Activated naive CD4-positive, alpha-beta T cell treated with anti-CD3 and anti-CD28 coated beads for 36 hours (primary cell): ENCODE measurements around the gene RESP18. TPM values are rescaled to one million over a fixed set of nuclear protein-coding genes. Genes with fewer than 3 reads are reported as not detected.
A peak's percentile ranks its signal among the peaks of the same experiment; 100 is the strongest.
"Not testable (repeated sequence)": the region's sequence is repeated elsewhere in the genome, so short reads cannot be mapped to it uniquely, and the experiment has no call there.

Experiments used
- CTCF ChIA-PET: fragments of 350-600 bp; sonication (Branson Sonifier 250); formaldehyde crosslinking; loops from one replicate; lab custom pipeline; 2021; ENCODE audit warnings: antibody characterized with exemption; lab: Charles Lee
- DNase-seq: peaks from one replicate; pipeline ENCODE4 v3.0.0-alpha.2; 2020
- H3K27ac Mint-ChIP-seq: one replicate; pipeline ENCODE4 v1.8.0; 2021; ENCODE audit warnings: mild to moderate bottlenecking, mixed read lengths
- H3K27me3 Mint-ChIP-seq: one replicate; pipeline ENCODE4 v1.8.0; 2021; ENCODE audit warnings: low read depth, mixed read lengths
- H3K36me3 Mint-ChIP-seq: one replicate; pipeline ENCODE4 v1.8.0; 2021; ENCODE audit warnings: low read depth, mixed read lengths
- H3K4me1 Mint-ChIP-seq: one replicate; pipeline ENCODE4 v1.8.0; 2021; ENCODE audit warnings: low read depth, mixed read lengths
- H3K4me3 Mint-ChIP-seq: one replicate; pipeline ENCODE4 v1.8.0; 2021; ENCODE audit warnings: mild to moderate bottlenecking, moderate library complexity, mixed read lengths
- H3K9me3 Mint-ChIP-seq: one replicate; pipeline ENCODE4 v1.8.0; 2021; ENCODE audit warnings: mixed read lengths
- intact Hi-C: fragments of 100-400 bp; cut with micrococcal nuclease; formaldehyde crosslinking; loops from one replicate; pipeline ENCODE4 v1.15.1; 2023
- total RNA-seq, 2 experiments: library from RNA; stranded (reverse); gene quantifications; one replicate each; pipeline ENCODE4 v1.2.3, GENCODE V29; 2021

The RESP18 gene
- total RNA-seq, 2 experiments from 2014 or later: not detected

DNA sequence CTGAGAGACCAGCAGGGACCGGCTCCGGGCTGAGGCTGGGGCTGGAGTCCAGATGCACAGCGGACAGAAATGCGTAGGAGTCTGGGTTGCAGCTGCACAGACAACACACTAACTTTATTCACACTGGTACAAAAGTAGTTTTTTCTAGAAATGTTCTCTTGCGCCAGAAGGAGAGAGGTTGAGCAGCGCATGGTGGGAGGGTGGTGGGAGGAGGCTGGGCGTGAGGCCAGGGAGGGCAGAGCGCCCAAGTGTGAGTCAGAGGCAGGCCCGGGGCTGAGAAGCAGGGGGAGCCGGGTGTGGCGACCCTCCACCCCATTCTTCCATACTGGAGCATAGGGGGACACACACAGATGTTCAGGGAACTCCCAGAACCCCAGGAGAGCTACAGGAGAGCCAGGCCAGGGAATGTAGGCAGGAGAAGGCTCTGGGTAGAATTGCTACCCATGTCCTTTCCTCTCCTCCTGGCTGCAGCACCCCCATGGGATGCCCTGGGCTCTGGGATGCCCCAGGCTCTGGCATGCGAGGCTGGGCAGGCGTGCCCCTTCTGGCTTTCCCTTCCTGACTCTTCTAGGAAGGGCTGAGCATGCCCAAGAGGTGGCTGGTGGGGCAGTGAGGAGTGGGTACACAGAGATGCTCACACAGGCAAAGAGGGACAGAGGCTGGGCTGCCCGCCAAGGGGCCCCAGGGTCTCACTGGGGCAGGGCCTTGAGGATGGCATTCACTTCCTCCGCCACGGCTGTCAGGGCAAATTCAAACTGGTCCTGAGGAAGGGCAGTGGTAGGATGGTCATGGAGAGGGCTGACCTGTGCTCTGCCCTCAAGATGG lies 42.8 kb downstream of the RESP18 start:
- CTCF ChIA-PET: interaction anchor here (6.6 to 7.1 kb wide), 2 partner anchors 8 to 119 kb away, joined by 44 to 196 read pairs; partner anchors contain the start of genes DNAJB2 and SLC23A3
- no peak for DNase-seq

DNA sequence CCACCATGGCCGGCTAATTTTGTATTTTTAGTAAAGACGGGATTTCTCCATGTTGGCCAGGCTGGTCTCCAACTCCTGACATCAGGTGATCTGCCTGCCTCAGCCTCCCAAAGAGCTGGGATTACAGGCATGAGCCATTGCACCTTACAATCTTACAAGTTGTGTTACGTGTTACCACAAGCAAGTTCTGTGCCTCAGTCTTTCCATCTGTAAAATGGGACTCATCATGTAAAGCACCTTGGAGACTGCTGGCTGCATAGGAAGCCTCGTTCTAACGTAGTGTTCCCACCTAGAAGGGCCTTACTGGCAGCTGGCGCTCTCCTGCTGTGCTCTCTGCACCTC lies 43.4 kb downstream of the RESP18 start:
- no peak for DNase-seq
- Mint-ChIP-seq H3K4me1 (peaks cover 5% of the 10 kb centered on the region), H3K27ac (no peak overlapping the region), H3K36me3 (peaks cover 4% of the 10 kb centered on the region), H3K9me3 (no peaks in the 10 kb centered on the region), H3K27me3 (no peaks in the 10 kb centered on the region), H3K4me3 (no peak overlapping the region)
- CTCF ChIA-PET: no interaction called here
- intact Hi-C loops: no loop called here

More for the DNA sequence above, 42.8 kb downstream of the RESP18 start:
- Mint-ChIP-seq H3K27me3 (no peaks in the 10 kb centered on the region), H3K4me1 (peaks cover 9% of the 10 kb centered on the region), H3K9me3 (no peaks in the 10 kb centered on the region), H3K36me3 (peaks cover 4% of the 10 kb centered on the region), H3K27ac (no peak overlapping the region), H3K4me3 (no peak overlapping the region)
- intact Hi-C loops: no loop called here

DNA sequence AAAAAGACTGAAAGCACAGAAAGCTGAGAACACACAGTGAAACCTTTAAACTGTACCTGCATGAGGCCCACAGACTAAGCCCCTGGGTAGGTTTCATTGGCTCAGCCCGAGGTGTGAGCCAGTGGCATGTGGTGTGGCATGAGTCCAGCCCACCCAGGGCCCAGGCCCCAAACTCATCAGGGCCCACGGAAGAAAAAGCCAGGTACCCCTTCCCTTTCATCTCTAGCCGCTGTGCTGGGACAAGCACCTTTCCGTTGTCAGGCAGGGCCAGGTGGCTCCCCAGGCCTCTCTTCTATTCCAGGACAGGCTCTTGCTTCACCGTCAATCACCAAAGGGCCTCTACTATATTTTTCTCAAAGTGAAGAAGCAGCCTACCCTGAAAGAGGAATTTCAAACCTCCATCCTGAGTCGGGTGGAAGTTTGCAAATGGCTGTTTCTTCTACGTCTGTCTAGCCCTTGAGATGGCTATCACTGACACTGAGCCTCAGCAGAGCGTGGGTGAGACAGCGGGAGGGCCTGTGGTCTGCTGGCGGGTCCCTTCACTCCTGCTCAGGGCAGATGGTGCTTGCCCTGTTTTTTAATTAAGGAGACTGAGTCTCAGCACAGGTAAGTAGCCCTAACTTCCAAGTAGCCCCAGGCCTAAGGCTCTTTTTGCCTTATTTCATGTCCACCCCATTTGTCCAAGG lies 44.8 kb downstream of the RESP18 start:
- DNase-seq: no peak

DNA sequence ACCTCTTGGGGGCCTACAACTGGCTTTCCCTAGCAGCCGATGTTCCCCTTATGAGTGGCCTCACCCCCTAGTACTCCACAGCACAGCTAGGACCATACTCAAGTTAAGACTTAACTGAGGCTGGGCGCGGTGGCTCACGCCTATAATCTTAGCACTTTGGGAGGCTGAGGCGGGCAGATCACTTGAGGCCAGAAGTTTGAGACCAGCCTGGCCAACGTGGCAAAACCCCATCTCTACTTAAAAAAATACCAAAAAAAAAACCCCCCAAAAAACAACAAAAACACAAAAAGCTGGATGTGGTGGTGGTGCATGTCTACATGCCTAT lies 45.5 kb downstream of the RESP18 start:
- H3K27me3 Mint-ChIP-seq, H3K4me3 Mint-ChIP-seq, DNase-seq, H3K9me3 Mint-ChIP-seq, H3K27ac Mint-ChIP-seq, H3K36me3 Mint-ChIP-seq, intact Hi-C loops, H3K4me1 Mint-ChIP-seq: not testable (repeated sequence)
- CTCF ChIA-PET: interaction anchor here (1.1 kb wide), 1 partner anchor 9 kb away, joined by 3 read pairs; no protein-coding TSS in a partner anchor

More for the DNA sequence above, 44.8 kb downstream of the RESP18 start:
- Mint-ChIP-seq H3K9me3 (no peaks in the 10 kb centered on the region), H3K4me3 (no peak overlapping the region), H3K27ac (no peak overlapping the region), H3K36me3 (peaks cover 8% of the 10 kb centered on the region), H3K27me3 (no peaks in the 10 kb centered on the region), H3K4me1 (peaks cover 2% of the 10 kb centered on the region)
- intact Hi-C loops: no loop called here
- CTCF ChIA-PET: no interaction called here

DNA sequence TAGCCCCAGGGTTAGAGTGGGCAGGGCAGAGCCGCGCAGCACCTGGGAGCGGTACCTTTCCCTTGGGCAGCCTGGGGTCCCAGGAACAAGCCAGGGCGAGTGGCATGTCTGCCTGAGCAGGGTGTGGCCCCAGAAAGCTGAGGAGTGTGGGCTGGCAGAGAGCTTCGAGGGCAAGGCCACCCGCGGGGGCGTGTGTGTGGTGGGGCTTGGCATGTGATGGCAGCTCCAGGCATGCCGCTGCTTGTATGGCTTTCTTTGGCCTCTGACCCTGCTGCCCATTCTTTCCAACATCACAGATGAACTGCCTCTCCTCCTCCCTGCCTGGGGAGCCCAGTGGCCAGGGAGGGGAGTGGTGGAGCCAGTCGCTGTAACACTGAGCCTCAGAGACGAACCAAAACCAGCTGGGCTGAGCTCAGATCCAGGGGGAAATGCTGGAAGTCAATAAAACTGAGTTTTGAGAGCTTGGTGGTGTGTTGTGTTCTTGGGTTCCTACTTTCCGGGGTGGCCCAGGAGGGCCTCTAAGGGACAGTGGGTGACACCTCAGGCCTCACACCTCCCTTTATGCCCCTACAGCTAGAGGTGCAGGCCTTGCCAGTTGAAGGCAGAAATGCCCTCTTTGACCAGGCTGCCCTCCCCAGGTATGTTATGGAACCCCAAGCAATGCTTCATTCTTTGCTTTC lies 46.0 kb downstream of the RESP18 start:
- peaks cover 8% of the 10 kb centered on the region for H3K36me3 Mint-ChIP-seq
- H3K9me3 Mint-ChIP-seq: no peaks in the 10 kb centered on the region
- H3K27me3 Mint-ChIP-seq: no peaks in the 10 kb centered on the region
- no peak for DNase-seq
- H3K27ac Mint-ChIP-seq: peak overlapping the region; percentile 13
- CTCF ChIA-PET: interaction anchor here (1.1 to 10.6 kb wide), 2 partner anchors 7 to 9 kb away, joined by 3 to 196 read pairs; no protein-coding TSS in a partner anchor
- H3K4me3 Mint-ChIP-seq: no peak overlapping the region
- intact Hi-C loops: no loop called here
- H3K4me1 Mint-ChIP-seq: peaks cover 4% of the 10 kb centered on the region

DNA sequence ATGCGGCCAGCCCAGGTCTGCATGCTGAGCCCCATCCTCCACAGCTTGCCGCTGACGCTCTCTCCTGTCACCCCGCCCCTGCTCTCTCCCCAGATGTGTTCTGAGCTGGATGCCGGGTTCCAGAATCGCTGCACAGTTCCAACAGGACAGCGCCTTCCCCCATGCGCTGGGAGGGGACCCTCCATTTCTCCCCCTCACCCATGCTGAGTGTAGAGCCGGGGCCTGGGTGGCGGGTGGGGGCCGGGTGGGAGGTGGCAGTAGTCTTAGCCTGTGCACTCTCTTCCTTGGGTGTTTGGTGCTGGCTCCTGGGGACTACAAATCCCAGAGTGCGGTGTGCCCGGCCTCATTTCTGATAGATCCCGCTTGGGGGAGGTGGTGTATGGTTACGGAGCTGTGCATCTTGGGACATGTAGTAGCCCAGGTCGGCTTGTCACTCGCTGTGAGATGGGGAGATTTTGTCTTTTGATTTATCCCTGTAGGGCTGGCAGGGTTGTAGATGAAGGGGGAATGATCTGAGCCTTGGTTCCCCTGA lies 46.6 kb downstream of the RESP18 start:
- intact Hi-C loops: no loop called here
- CTCF ChIA-PET: interaction anchor here (1.1 to 10.6 kb wide), 3 partner anchors 7 to 9 kb away, joined by 3 to 196 read pairs (median 6); no protein-coding TSS in a partner anchor
- peaks cover 10% of the 10 kb centered on the region for H3K4me1 Mint-ChIP-seq
- H3K27me3 Mint-ChIP-seq: no peaks in the 10 kb centered on the region
- H3K27ac Mint-ChIP-seq: no peak overlapping the region
- H3K4me3 Mint-ChIP-seq: no peak overlapping the region
- no peaks in the 10 kb centered on the region for H3K9me3 Mint-ChIP-seq
- DNase-seq: no peak
- peaks cover 8% of the 10 kb centered on the region for H3K36me3 Mint-ChIP-seq

DNA sequence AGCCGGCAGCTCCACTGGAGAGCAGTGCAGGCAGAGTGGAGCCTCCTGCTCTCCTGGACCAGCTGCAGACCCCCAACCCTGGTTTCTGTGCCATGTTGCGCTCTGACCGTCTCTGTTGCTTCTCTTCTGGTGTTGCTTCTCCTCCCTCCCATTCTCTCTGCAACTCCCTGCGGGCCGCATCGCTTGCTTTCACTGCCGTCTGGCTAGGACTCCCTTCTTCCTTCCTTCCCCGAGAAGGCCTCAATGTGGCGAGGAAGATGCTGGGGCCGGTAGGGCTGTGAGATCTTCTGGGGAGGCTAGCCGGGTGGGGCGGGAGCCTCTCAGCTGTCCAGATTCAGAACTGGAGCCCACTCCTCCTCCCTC lies 47.2 kb downstream of the RESP18 start:
- Mint-ChIP-seq H3K4me3 (no peak overlapping the region), H3K36me3 (peaks cover 8% of the 10 kb centered on the region), H3K27me3 (no peaks in the 10 kb centered on the region), H3K9me3 (no peaks in the 10 kb centered on the region), H3K27ac (no peak overlapping the region), H3K4me1 (peaks cover 15% of the 10 kb centered on the region)
- CTCF ChIA-PET: interaction anchor here (1.5 to 10.6 kb wide), 2 partner anchors 8 kb away, joined by 6 to 196 read pairs; no protein-coding TSS in a partner anchor
- intact Hi-C loops: no loop called here
- DNase-seq: no peak

DNA sequence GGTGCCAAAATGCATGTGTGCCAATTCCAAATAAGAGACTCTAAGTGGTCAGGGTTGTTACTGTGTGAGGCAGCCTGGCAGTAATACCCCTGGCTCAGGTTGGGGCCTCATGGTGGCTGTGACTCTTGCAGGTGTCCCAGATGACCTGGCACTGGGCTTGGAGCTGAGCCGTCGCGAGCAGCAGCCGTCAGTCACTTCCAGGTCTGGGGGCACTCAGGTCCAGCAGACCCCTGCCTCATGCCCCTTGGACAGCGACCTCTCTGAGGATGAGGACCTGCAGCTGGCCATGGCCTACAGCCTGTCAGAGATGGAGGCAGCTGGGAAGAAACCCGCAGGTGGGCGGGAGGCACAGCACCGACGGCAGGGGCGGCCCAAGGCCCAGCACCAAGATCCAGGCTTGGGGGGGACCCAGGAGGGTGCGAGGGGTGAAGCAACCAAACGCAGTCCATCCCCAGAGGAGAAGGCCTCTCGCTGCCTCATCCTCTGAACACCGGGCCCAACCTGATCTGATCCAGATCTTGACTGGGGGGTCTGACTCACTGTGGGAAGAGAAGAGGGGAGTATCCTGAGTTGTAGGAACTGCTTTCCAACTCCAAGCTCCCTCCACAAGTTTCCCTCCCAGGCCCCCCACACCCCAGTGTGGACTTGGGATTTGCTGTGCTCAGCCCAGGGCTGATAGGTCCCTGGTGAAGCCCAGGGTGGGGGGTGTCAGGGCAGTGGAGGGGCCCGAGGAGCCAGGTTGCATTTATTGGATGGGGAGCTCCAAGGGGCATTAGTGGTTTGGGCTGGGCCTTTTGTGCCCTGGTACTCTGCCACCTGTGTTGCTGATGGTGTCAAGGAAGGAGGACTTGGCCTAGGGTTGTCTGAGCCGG lies 47.8 kb downstream of the RESP18 start:
- intact Hi-C loops: no loop called here
- no peak for DNase-seq
- H3K9me3 Mint-ChIP-seq: no peaks in the 10 kb centered on the region
- H3K27me3 Mint-ChIP-seq: no peaks in the 10 kb centered on the region
- peaks cover 21% of the 10 kb centered on the region for H3K4me1 Mint-ChIP-seq
- no peak overlapping the region for H3K4me3 Mint-ChIP-seq
- CTCF ChIA-PET: interaction anchor here (0.5 to 10.6 kb wide), 4 partner anchors 8 to 146 kb away, joined by 3 to 196 read pairs (median 6); no protein-coding TSS in a partner anchor
- no peak overlapping the region for H3K27ac Mint-ChIP-seq
- H3K36me3 Mint-ChIP-seq: peaks cover 8% of the 10 kb centered on the region

DNA sequence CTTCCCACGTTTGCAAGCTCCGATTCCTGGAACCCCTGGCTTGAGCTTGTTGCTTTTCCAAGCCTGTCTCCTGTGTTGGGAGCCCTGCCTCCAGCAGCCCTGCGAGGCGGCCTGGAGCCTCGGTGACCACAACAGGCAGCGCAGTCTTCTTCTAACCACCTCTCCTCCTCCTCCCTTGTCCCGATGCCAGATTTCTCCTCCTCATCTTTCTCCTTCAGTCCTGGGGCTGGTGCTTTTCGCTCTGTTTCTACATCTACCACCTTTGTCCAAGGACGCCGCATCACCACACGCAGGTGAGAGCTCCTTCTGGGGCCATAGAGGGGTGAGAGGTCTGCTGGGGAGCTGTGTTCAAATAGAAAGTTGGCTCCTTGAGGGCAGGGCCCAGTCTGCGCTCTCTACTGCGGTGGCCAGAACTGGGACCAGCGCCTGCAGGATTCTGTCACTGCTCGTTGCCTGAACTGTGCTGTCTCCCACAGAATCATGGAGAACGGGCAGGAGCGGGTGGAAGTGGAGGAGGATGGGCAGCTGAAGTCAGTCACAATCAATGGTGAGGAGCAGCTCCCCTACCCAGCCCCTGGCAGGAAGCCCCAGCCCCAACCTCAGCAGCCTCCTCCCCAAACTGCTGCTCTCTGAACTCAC lies 49.5 kb downstream of the RESP18 start:
- Mint-ChIP-seq H3K36me3 (peaks cover 8% of the 10 kb centered on the region), H3K4me3 (no peak overlapping the region), H3K4me1 (peaks cover 31% of the 10 kb centered on the region), H3K9me3 (no peaks in the 10 kb centered on the region), H3K27ac (peak overlapping the region; percentile 27), H3K27me3 (no peaks in the 10 kb centered on the region)
- DNase-seq: no peak
- intact Hi-C loops: no loop called here
- CTCF ChIA-PET: interaction anchor here (1.5 to 10.6 kb wide), 4 partner anchors 10 to 123 kb away, joined by 3 to 196 read pairs (median 32); no protein-coding TSS in a partner anchor

DNA sequence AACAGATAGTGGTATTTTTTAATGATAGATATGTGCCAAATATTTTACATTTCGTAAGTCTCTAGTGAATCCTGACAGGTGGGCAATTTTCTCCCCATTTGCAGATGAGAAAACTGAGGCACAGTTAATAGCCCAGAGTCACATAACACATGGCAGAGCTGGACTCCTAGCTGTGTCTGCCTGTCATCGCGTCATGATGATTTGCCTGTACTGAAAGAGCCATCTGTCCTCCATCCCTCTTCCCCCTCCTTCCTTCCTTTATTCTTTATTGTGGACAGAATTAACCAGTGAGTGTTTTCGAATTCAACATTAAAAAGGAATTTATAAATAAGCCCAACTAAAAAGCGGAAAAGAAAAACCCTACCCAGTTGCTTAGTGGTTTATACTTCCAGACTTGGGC lies 50.2 kb downstream of the RESP18 start:
- Mint-ChIP-seq H3K27ac (no peak overlapping the region), H3K4me3 (no peak overlapping the region), H3K36me3 (peaks cover 8% of the 10 kb centered on the region), H3K9me3 (no peaks in the 10 kb centered on the region), H3K4me1 (peaks cover 38% of the 10 kb centered on the region), H3K27me3 (no peaks in the 10 kb centered on the region)
- no peak for DNase-seq
- CTCF ChIA-PET: interaction anchor here (0.9 to 10.6 kb wide), 5 partner anchors 11 to 123 kb away, joined by 3 to 196 read pairs (median 6); no protein-coding TSS in a partner anchor
- intact Hi-C loops: no loop called here

DNA sequence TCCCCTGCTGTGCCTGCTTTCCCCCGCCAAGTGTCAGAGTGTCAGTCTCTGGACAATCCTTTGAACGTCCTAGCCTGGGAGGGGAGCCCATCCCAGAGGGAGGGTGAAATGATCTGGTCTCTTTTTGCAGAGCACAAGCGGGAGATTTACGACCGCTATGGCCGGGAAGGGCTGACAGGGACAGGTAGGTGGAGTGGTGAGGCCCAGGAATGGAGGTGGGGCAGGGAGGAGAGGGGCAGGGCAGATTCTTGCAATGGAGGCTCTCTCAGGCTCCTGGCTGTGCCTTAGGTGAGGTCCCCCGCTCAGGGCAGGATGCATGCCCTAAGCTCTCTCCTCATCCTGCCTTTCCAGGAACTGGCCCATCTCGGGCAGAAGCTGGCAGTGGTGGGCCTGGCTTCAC lies 51.0 kb downstream of the RESP18 start:
- Mint-ChIP-seq H3K4me1 (peaks cover 39% of the 10 kb centered on the region), H3K4me3 (no peak overlapping the region), H3K27me3 (no peaks in the 10 kb centered on the region), H3K9me3 (no peaks in the 10 kb centered on the region), H3K36me3 (peaks cover 7% of the 10 kb centered on the region), H3K27ac (no peak overlapping the region)
- CTCF ChIA-PET: interaction anchor here (1.5 to 10.6 kb wide), 5 partner anchors 12 to 122 kb away, joined by 3 to 196 read pairs (median 6); no protein-coding TSS in a partner anchor
- intact Hi-C loops: no loop called here
- DNase-seq: no peak
